Omental fat pad (tissue), 4 donors: ENCODE data around the gene DLGAP1. TPM values are rescaled to one million over a fixed set of nuclear protein-coding genes. Genes with fewer than 3 reads are reported as not detected.
A peak's percentile ranks its signal among the peaks of the same experiment; 100 is the strongest.

Experiments used
- ATAC-seq: fragments of 150-250 bp; one replicate; pipeline ENCODE4 v1.9.1; 2016; ENCODE audit warnings: mild to moderate bottlenecking, moderate library complexity; ENCODE audit not compliant: low FRiP score
- DNase-seq: peaks from one replicate; pipeline ENCODE4 v3.0.0-alpha.2; 2019; ENCODE audit warnings: low spot score
- total RNA-seq, 4 donors: library from RNA; depleted of rRNA; stranded (reverse); fragments of >200 nt; gene quantifications; one replicate each; pipeline ENCODE4 v1.1.0, GENCODE V29; 2016
- TF ChIP-seq, protein P1 (sequence below), 3 donors: fragments of 450-650 bp; IDR thresholded peaks; one replicate each; pipeline ENCODE4 v1.5.1; 2016 to 2017; ENCODE audit warnings: antibody characterized with exemption in 3 of 3, mild to moderate bottlenecking in 3 of 3, moderate library complexity in 2 of 3

The DLGAP1 gene
- total RNA-seq, 4 donors from 2014 or later, result 1.5 to 8.0 (median 5.4) TPM

DNA sequence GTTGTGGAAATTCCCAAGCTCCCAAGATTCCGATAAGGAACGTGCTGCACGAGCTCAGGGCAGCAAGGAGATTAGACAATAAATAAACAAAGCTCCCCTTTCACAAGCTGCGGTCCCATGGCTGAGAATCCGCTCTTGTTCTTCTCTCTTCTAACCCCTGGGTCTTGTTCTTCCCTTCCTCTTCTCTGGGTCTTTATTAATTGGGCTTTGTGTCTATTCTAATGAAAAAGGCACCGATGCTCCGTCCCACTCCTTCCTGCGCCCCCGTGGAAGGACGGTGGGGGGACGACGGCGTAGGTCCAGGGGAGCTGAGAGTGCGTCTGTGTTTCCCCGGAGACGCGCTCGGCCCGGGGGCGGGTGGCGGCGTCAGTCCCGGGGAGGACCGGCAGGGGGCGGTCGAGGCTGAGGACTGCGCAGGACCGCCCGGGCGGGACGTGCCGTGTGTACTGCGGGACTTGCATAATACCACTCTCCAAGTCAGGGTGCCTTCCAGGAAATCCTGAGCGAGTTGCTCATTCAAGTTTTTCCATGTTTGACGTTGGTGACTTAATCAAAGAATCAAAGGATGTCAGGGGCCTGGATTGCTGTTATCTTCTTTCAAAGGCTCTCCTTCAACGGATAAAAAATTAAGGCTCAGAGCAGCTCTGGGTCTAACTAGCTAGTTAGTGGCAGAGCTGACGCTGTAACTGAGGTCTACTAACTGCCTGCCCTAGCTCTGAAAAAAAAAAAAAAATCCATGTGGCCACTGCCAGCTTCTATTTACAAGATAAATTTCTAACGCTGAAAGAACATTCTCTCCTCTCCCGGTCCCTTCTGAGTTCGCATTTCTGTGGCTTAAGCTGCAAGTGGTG lies 683.8 kb downstream of the DLGAP1 start:
- ATAC-seq (peak; percentile 99), DNase-seq (peak; percentile 86)
- TF ChIP-seq, protein P1, sequence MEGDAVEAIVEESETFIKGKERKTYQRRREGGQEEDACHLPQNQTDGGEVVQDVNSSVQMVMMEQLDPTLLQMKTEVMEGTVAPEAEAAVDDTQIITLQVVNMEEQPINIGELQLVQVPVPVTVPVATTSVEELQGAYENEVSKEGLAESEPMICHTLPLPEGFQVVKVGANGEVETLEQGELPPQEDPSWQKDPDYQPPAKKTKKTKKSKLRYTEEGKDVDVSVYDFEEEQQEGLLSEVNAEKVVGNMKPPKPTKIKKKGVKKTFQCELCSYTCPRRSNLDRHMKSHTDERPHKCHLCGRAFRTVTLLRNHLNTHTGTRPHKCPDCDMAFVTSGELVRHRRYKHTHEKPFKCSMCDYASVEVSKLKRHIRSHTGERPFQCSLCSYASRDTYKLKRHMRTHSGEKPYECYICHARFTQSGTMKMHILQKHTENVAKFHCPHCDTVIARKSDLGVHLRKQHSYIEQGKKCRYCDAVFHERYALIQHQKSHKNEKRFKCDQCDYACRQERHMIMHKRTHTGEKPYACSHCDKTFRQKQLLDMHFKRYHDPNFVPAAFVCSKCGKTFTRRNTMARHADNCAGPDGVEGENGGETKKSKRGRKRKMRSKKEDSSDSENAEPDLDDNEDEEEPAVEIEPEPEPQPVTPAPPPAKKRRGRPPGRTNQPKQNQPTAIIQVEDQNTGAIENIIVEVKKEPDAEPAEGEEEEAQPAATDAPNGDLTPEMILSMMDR (IDR thresholded peaks at IDR 0.05), result peak in 2 of 3 donors; percentile 92 to 95

DNA sequence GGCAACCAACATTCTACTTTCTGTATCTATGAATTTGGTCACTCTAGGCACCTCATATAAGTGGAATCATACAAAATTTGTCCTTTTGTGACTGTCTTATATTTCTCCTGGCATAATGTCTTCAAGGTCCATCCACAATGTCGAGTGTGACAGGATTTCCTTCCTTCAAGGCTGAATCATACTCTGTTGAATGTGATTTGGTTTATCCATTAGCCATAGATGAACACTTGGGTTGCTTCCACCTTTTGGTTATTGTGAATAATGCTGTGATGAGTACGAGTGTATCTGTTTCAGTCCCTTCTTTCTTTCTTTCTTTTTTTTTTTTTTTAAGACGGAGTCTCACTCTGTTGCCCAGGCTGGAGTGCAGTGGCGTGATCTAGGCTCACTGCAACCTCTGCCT lies 693.8 kb downstream of the DLGAP1 start:
- DNase-seq, result no peak
- ATAC-seq, result no peak
- TF ChIP-seq, protein P1 (IDR thresholded peaks at IDR 0.05), result no peak

DNA sequence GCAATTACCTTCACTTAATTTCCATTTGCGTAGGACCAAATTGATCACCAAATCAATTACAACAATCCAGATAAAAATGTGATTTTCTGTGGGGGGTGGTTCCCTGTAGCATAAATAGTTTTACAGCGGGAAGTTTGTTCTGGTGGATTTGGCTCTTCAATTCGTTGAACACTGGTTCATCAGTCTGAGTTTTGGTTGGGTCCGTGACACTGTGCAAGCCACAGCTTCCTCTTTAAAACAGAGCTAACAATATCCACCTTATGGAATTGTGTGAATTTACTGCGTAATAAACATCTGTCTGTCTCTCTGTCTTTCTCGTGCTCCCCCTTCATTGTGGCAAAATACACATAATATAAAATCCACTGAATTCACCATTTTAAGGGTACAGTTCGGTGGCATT lies 694.4 kb downstream of the DLGAP1 start:
- DNase-seq (no peak), ATAC-seq (no peak)
- TF ChIP-seq, protein P1 (IDR thresholded peaks at IDR 0.05), result no peak

DNA sequence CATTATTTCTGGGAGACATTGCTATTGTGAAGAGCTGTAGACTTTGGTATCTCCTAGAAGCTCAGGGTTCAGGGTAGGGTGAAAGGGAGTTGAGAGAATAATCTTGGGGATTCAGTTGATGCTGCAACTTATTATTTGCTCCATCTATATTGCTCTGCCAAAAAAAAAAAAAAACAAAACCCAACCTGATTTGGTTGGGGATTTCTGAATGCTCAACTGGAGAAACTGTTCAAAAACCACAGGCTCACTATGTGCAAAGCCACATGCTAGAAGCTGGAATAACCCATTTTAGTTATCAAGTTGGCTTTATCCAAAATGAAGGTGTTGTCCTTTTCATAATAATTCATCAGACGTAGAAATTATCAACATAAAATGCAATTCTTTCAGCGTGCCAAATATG lies 696.0 kb downstream of the DLGAP1 start:
- TF ChIP-seq, protein P1 (IDR thresholded peaks at IDR 0.05), result no peak
- DNase-seq (no peak), ATAC-seq (no peak)

DNA sequence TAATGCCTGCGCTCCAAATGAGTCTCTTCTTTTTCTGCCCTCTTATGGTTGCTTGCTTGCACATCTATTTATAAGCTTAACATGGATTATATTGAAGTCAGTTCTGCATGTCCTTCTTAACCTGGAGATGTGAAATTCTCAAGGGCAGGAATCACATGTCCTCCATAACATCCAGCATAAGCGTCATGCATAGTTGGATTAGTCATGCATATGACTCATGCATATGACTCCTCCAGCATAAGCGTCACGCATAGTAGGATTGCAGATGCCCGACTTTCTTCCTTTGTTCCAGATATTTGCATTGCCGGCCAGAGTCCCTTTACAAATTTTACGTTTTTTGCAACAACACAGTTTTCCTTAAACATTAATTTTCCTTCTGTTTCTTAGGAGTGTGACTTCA lies 696.6 kb downstream of the DLGAP1 start:
- TF ChIP-seq, protein P1 (IDR thresholded peaks at IDR 0.05), result no peak
- no peak for ATAC-seq
- DNase-seq, result no peak

DNA sequence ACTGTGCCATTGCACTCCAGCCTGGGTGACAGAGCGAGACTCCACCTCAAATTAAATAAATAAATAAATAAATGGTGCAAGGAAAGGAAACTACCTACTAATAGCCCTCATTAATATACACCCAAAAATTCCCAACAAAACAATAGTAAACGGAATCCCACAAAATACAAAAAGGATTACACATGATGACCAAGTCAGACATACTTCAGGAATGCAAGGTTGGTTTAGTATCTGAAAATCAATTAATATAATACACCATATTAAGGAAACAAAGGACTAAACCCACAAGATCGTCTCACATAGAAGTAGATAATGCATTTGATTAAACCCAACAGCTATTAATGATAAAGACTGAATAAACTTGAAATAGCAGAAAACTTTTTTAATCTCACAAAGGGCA lies 697.7 kb downstream of the DLGAP1 start:
- no peak for ATAC-seq

More for the DNA sequence above, 697.7 kb downstream of the DLGAP1 start:
- DNase-seq, result no peak
- TF ChIP-seq, protein P1 (IDR thresholded peaks at IDR 0.05), result no peak
